ENCODE measurements around the gene FAM168A. TPM values are rescaled to one million over a fixed set of nuclear protein-coding genes. Genes with fewer than 3 reads are reported as not detected.

The FAM168A gene
- total RNA-seq, 3 donors from 2014 or later (not counting 1 experiment from before 2014, with no cell fraction given), result 27.4 to 39.8 (median 30.4) TPM

DNA sequence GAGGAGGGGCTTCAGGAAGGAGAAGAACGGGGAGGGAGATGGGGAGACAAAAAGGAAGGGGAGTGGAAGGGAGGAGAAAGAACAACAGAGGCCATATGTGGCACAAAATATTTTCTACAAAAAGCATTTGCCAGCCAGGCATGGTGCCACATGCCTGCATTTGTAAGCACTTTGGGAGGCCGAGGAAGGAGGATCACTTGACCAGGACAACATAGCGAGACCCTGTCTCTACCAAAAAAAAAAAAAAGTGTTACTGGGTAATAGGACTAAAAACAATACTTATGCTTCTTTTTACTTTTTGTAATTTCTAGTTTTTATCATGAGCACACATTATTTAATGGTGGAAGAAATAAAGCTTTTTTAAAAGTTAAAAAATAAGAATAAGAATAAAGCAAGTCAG, 5.3 kb downstream of the FAM168A start:
- 74% methylated on average over 2 of the region's 3 CpGs for WGBS (ENCODE audit: insufficient coverage)
- ATAC-seq, result no peak
- Mint-ChIP-seq H3K27ac (no peak overlapping the region), H3K36me3 (no peaks in the 10 kb centered on the region), H3K27me3 (ENCODE audit: low read depth in 2 of 2) (no peaks in the 10 kb centered on the region), H3K4me3 (no peak overlapping the region), H3K4me1 (peaks cover 34 to 35% of the 10 kb centered on the region in 2 donors), H3K9me3 (no peaks in the 10 kb centered on the region)
- TF ChIP-seq, protein P1, sequence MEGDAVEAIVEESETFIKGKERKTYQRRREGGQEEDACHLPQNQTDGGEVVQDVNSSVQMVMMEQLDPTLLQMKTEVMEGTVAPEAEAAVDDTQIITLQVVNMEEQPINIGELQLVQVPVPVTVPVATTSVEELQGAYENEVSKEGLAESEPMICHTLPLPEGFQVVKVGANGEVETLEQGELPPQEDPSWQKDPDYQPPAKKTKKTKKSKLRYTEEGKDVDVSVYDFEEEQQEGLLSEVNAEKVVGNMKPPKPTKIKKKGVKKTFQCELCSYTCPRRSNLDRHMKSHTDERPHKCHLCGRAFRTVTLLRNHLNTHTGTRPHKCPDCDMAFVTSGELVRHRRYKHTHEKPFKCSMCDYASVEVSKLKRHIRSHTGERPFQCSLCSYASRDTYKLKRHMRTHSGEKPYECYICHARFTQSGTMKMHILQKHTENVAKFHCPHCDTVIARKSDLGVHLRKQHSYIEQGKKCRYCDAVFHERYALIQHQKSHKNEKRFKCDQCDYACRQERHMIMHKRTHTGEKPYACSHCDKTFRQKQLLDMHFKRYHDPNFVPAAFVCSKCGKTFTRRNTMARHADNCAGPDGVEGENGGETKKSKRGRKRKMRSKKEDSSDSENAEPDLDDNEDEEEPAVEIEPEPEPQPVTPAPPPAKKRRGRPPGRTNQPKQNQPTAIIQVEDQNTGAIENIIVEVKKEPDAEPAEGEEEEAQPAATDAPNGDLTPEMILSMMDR (IDR thresholded peaks at IDR 0.05), result no peak
- H3K36me3 ChIP-seq (ENCODE audit: control insufficient read depth, insufficient read depth, low read length), result no peaks in the 10 kb centered on the region
- intact Hi-C loops (cut with micrococcal nuclease), result no loop called here
- H3K27me3 ChIP-seq (ENCODE audit: control insufficient read depth, insufficient read depth, low read length), result no peaks in the 10 kb centered on the region
- no peak overlapping the region for H3K4me3 ChIP-seq (ENCODE audit: low read length)
- no peaks in the 10 kb centered on the region for H3K9me3 ChIP-seq (ENCODE audit: control insufficient read depth, insufficient read depth, low read length)
- H3K4me1 ChIP-seq (ENCODE audit: control insufficient read depth, insufficient read depth, low read length), result peaks cover 15% of the 10 kb centered on the region
- no peak for DNase-seq
- no peak overlapping the region for H3K27ac ChIP-seq (ENCODE audit: low read length)

- Histone ChIP-seq H3K9me3 (ENCODE audit: control insufficient read depth, insufficient read depth, low read length) (no peaks in the 10 kb centered on the region), H3K36me3 (ENCODE audit: control insufficient read depth, insufficient read depth, low read length) (no peaks in the 10 kb centered on the region), H3K27ac (ENCODE audit: low read length) (no peak overlapping the region), H3K4me3 (ENCODE audit: low read length) (no peak overlapping the region), H3K4me1 (ENCODE audit: control insufficient read depth, insufficient read depth, low read length) (peaks cover 7% of the 10 kb centered on the region), H3K27me3 (ENCODE audit: control insufficient read depth, insufficient read depth, low read length) (no peaks in the 10 kb centered on the region)
- Mint-ChIP-seq H3K27me3 (ENCODE audit: low read depth in 2 of 2) (no peaks in the 10 kb centered on the region), H3K4me1 (peaks cover 25 to 28% of the 10 kb centered on the region in 2 donors), H3K4me3 (no peak overlapping the region), H3K9me3 (no peaks in the 10 kb centered on the region), H3K27ac (no peak overlapping the region), H3K36me3 (no peaks in the 10 kb centered on the region)
- ATAC-seq, result no peak
- no peak for DNase-seq
- TF ChIP-seq, protein P1 (IDR thresholded peaks at IDR 0.05), result no peak
- 58% methylated on average over 3 of the region's 4 CpGs for WGBS (ENCODE audit: insufficient coverage)
- intact Hi-C loops (cut with micrococcal nuclease), result no loop called here
These were observed 6.2 kb downstream of the FAM168A start for GRCh38 chr11:73591743-73592142.

GRCh38 chr11:73590991-73591390, 6.9 kb downstream of the FAM168A start:
- TF ChIP-seq, protein P1 (IDR thresholded peaks at IDR 0.05), result no peak

GRCh38 chr11:73586791-73587190, 11.1 kb downstream of the FAM168A start:
- H3K9me3 Mint-ChIP-seq, result no peaks in the 10 kb centered on the region
- no peak overlapping the region for H3K4me3 ChIP-seq (ENCODE audit: low read length)
- intact Hi-C loops (cut with micrococcal nuclease), result no loop called here
- no CpG with 5 or more reads among the region's 1 CpG for WGBS (ENCODE audit: insufficient coverage)
- H3K4me1 Mint-ChIP-seq, result peaks cover 16 to 19% of the 10 kb centered on the region in 2 donors
- ATAC-seq, result no peak
- H3K9me3 ChIP-seq (ENCODE audit: control insufficient read depth, insufficient read depth, low read length), result no peaks in the 10 kb centered on the region
- no peaks in the 10 kb centered on the region for H3K27me3 ChIP-seq (ENCODE audit: control insufficient read depth, insufficient read depth, low read length)
- no peak for DNase-seq
- TF ChIP-seq, protein P1 (IDR thresholded peaks at IDR 0.05), result no peak
- H3K27ac ChIP-seq (ENCODE audit: low read length), result no peak overlapping the region
- no peaks in the 10 kb centered on the region for H3K36me3 Mint-ChIP-seq
- peaks cover 3% of the 10 kb centered on the region for H3K4me1 ChIP-seq (ENCODE audit: control insufficient read depth, insufficient read depth, low read length)
- H3K36me3 ChIP-seq (ENCODE audit: control insufficient read depth, insufficient read depth, low read length), result no peaks in the 10 kb centered on the region
- H3K27me3 Mint-ChIP-seq (ENCODE audit: low read depth in 2 of 2), result no peaks in the 10 kb centered on the region
- no peak overlapping the region for H3K27ac Mint-ChIP-seq
- no peak overlapping the region for H3K4me3 Mint-ChIP-seq

More at GRCh38 chr11:73590991-73591390, 6.9 kb downstream of the FAM168A start:
- Mint-ChIP-seq H3K27me3 (ENCODE audit: low read depth in 2 of 2) (no peaks in the 10 kb centered on the region), H3K4me3 (no peak overlapping the region), H3K36me3 (no peaks in the 10 kb centered on the region), H3K4me1 (peaks cover 17 to 25% of the 10 kb centered on the region in 2 donors), H3K27ac (no peak overlapping the region), H3K9me3 (no peaks in the 10 kb centered on the region)
- DNase-seq (no peak), ATAC-seq (no peak)
- intact Hi-C loops (cut with micrococcal nuclease), result no loop called here
- Histone ChIP-seq H3K4me3 (ENCODE audit: low read length) (no peak overlapping the region), H3K4me1 (ENCODE audit: control insufficient read depth, insufficient read depth, low read length) (peaks cover 3% of the 10 kb centered on the region), H3K9me3 (ENCODE audit: control insufficient read depth, insufficient read depth, low read length) (no peaks in the 10 kb centered on the region), H3K36me3 (ENCODE audit: control insufficient read depth, insufficient read depth, low read length) (no peaks in the 10 kb centered on the region), H3K27me3 (ENCODE audit: control insufficient read depth, insufficient read depth, low read length) (no peaks in the 10 kb centered on the region), H3K27ac (ENCODE audit: low read length) (no peak overlapping the region)
- 96% methylated on average over 6 of the region's 7 CpGs for WGBS (ENCODE audit: insufficient coverage)

Measured in natural killer cell (primary cell).